WTC11 (cell line): Measurements from ENCODE around the gene NUP155. TPM values are rescaled to one million over a fixed set of nuclear protein-coding genes. Genes with fewer than 3 reads are reported as not detected.

Source experiments
- ATAC-seq: fragments of 200-7000 bp; cut with Tn5 transposase; 2 replicates; pipeline ENCODE4 v1.10.0; 2021; ENCODE audit warnings: mild to moderate bottlenecking, moderate library complexity
- CTCF ChIA-PET: fragments of 300-600 bp; sonication (Branson Sonifier 250); formaldehyde crosslinking; loops from one replicate; lab custom pipeline; 2021; ENCODE audit warnings: antibody characterized with exemption; lab: Charles Lee
- POLR2A ChIA-PET: fragments of 350-600 bp; sonication (Branson Sonifier 250); formaldehyde crosslinking; loops from one replicate; lab custom pipeline; 2021; ENCODE audit warnings: antibody characterized with exemption; lab: Charles Lee
- DNase-seq: peaks from one replicate; pipeline ENCODE4 v3.0.0; 2021; ENCODE audit warnings: low spot score
- H3K27ac Mint-ChIP-seq: 2 replicates; pipeline ENCODE4 v1.8.0; 2021; ENCODE audit warnings: mixed read lengths
- H3K27me3 Mint-ChIP-seq: 2 replicates; pipeline ENCODE4 v1.8.0; 2021; ENCODE audit warnings: low read depth, mild to moderate bottlenecking, moderate library complexity, mixed read lengths
- H3K36me3 Mint-ChIP-seq: 2 replicates; pipeline ENCODE4 v1.8.0; 2021; ENCODE audit warnings: mixed read lengths
- H3K4me1 Mint-ChIP-seq: 2 replicates; pipeline ENCODE4 v1.8.0; 2022; ENCODE audit warnings: mixed read lengths
- H3K4me3 Mint-ChIP-seq: 2 replicates; pipeline ENCODE4 v1.8.0; 2021; ENCODE audit warnings: mild to moderate bottlenecking, moderate library complexity, mixed read lengths
- H3K9me3 Mint-ChIP-seq: 2 replicates; pipeline ENCODE4 v1.8.0; 2021; ENCODE audit warnings: mixed read lengths
- AR ChIP-seq: fragments of 250-450 bp; sonication (Bioruptor Pico); IDR thresholded peaks from 2 replicates; pipeline ENCODE4 v1.9.0; 2021; ENCODE audit warnings: mild to moderate bottlenecking
- ATF2 ChIP-seq: sonication (generic); formaldehyde crosslinking; IDR thresholded peaks from 2 replicates; pipeline ENCODE4 v1.8.1; 2022; ENCODE audit warnings: low read depth, missing genetic modification reagents, borderline replicate concordance
- CREB1 ChIP-seq: sonication (generic); formaldehyde crosslinking; IDR thresholded peaks from 2 replicates; pipeline ENCODE4 v1.8.0; 2023; ENCODE audit warnings: mild to moderate bottlenecking, missing genetic modification reagents
- E2F4 ChIP-seq: sonication (generic); formaldehyde crosslinking; IDR thresholded peaks from 2 replicates; pipeline ENCODE4 v1.8.1; 2022; ENCODE audit warnings: low read depth, mild to moderate bottlenecking, moderate library complexity, missing genetic modification reagents, borderline replicate concordance
- EMX1 ChIP-seq: fragments of 250-450 bp; sonication (Bioruptor Pico); IDR thresholded peaks from 2 replicates; pipeline ENCODE4 v1.8.0; 2021; ENCODE audit warnings: mild to moderate bottlenecking
- ESRRA ChIP-seq: sonication (generic); formaldehyde crosslinking; IDR thresholded peaks from 2 replicates; pipeline ENCODE4 v1.8.1; 2022; ENCODE audit warnings: mild to moderate bottlenecking, missing genetic modification reagents, borderline replicate concordance
- FOXK1 ChIP-seq: sonication (generic); formaldehyde crosslinking; IDR thresholded peaks from 2 replicates; pipeline ENCODE4 v1.8.0; 2022; ENCODE audit warnings: mild to moderate bottlenecking, moderate library complexity, missing genetic modification reagents
- GABPB1 ChIP-seq: sonication (generic); formaldehyde crosslinking; IDR thresholded peaks from 2 replicates; pipeline ENCODE4 v1.8.1; 2023; ENCODE audit warnings: mild to moderate bottlenecking, missing genetic modification reagents
- MXD4 ChIP-seq: fragments of 250-450 bp; sonication (Bioruptor Pico); IDR thresholded peaks from 2 replicates; pipeline ENCODE4 v1.8.0; 2021; ENCODE audit warnings: mild to moderate bottlenecking, moderate library complexity, borderline replicate concordance
- NFYB ChIP-seq: sonication (generic); formaldehyde crosslinking; conservative IDR thresholded peaks from 2 replicates; pipeline ENCODE4 v1.8.0; 2022; ENCODE audit warnings: low read depth, missing genetic modification reagents
- NR3C1 ChIP-seq: sonication (generic); formaldehyde crosslinking; conservative IDR thresholded peaks from 2 replicates; pipeline ENCODE4 v1.8.1; 2023; ENCODE audit warnings: low read depth, mild to moderate bottlenecking, missing genetic modification reagents
- PRDM15 ChIP-seq: sonication (generic); formaldehyde crosslinking; IDR thresholded peaks from 2 replicates; pipeline ENCODE4 v1.8.0; 2022; ENCODE audit warnings: missing genetic modification reagents
- PREB ChIP-seq: sonication (generic); formaldehyde crosslinking; IDR thresholded peaks from 2 replicates; pipeline ENCODE4 v1.8.1; 2022; ENCODE audit warnings: mild to moderate bottlenecking, missing genetic modification reagents, moderate library complexity, borderline replicate concordance
- RORB ChIP-seq: fragments of 250-450 bp; sonication (Bioruptor Pico); IDR thresholded peaks from 2 replicates; pipeline ENCODE4 v1.9.0; 2021; ENCODE audit warnings: mild to moderate bottlenecking
- TCF7 ChIP-seq: sonication (generic); formaldehyde crosslinking; IDR thresholded peaks from 2 replicates; pipeline ENCODE4 v1.8.0; 2022; ENCODE audit warnings: mild to moderate bottlenecking, low read depth, missing genetic modification reagents, moderate library complexity
- TEAD1 ChIP-seq: sonication (generic); formaldehyde crosslinking; IDR thresholded peaks from 2 replicates; pipeline ENCODE4 v1.8.0; 2022; ENCODE audit warnings: mild to moderate bottlenecking, missing genetic modification reagents
- TEAD4 ChIP-seq: sonication (generic); formaldehyde crosslinking; IDR thresholded peaks from 2 replicates; pipeline ENCODE4 v1.8.0; 2022; ENCODE audit warnings: mild to moderate bottlenecking, missing genetic modification reagents
- ZBTB43 ChIP-seq: sonication (generic); formaldehyde crosslinking; IDR thresholded peaks from 2 replicates; pipeline ENCODE4 v1.8.1; 2023; ENCODE audit warnings: mild to moderate bottlenecking, missing genetic modification reagents
- ZNF281 ChIP-seq: sonication (generic); formaldehyde crosslinking; IDR thresholded peaks from 2 replicates; pipeline ENCODE4 v1.8.0; 2023; ENCODE audit warnings: mild to moderate bottlenecking, missing genetic modification reagents
- total RNA-seq: library from RNA; stranded (reverse); gene quantifications from 3 replicates; pipeline ENCODE4 v1.2.3, GENCODE V29; 2021

Gene NUP155
- total RNA-seq, 1 experiment from 2014 or later: 92.1 TPM

- no peak for TF ChIP-seq PRDM15 (CRISPR knock-in tag)
Observed at GRCh38 chr5:37247496-37247895, 123.4 kb downstream of the NUP155 start (continued).

GRCh38 chr5:37247036-37247435 lies 123.9 kb downstream of the NUP155 start:
- DNase-seq (no peak), ATAC-seq (no peak)
- ChIA-PET POLR2A (no interaction called here), CTCF (no interaction called here)
- H3K27me3 Mint-ChIP-seq: peaks cover 5% of the 10 kb centered on the region
- peaks cover 11% of the 10 kb centered on the region for H3K4me1 Mint-ChIP-seq
- TF ChIP-seq MXD4 (CRISPR knock-in tag) (no peak), PREB (CRISPR knock-in tag) (no peak), FOXK1 (no peak), EMX1 (CRISPR knock-in tag) (no peak), CREB1 (no peak), NR3C1 (CRISPR knock-in tag) (no peak), E2F4 (CRISPR knock-in tag) (no peak), NFYB (CRISPR knock-in tag) (no peak), TEAD1 (CRISPR knock-in tag) (no peak), TEAD4 (CRISPR knock-in tag) (no peak), ATF2 (CRISPR knock-in tag) (no peak), AR (CRISPR knock-in tag) (no peak), ZNF281 (CRISPR knock-in tag) (no peak), TCF7 (no peak), ESRRA (CRISPR knock-in tag) (no peak), RORB (CRISPR knock-in tag) (no peak), ZBTB43 (no peak), GABPB1 (CRISPR knock-in tag) (no peak)
- H3K36me3 Mint-ChIP-seq: no peaks in the 10 kb centered on the region
- no peaks in the 10 kb centered on the region for H3K9me3 Mint-ChIP-seq
- H3K27ac Mint-ChIP-seq: no peak overlapping the region
- H3K4me3 Mint-ChIP-seq: no peak overlapping the region
